ENCODE data around the gene CAMK2D.

DNA sequence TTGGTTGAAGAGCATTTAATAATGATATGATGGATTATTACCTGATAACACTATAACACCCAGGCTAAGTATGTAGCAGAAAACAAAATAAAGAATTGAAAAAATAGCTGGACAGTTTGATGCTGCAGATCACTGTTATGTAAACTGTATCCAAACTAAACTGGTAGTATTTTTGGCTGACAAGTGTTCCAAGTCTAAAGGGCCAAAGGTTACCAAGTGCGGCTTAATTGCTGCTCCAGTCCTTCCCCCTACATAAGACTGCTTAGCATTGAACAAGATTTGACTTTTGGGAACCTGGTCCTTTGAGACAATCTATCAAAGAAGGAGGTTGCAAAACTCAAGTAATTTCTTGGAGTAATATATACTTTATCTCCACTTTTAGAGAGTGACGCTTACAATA lies 249.6 kb downstream of the CAMK2D start:
- TF ChIP-seq POLR2A (IDR thresholded peaks at IDR 0.05): no peak
- TF ChIP-seq POLR2AphosphoS5 (IDR thresholded peaks at IDR 0.05; ENCODE audit: insufficient read depth in 1 of 2, low read depth in 1 of 2): no peak
